Tibial nerve (tissue), 4 donors: ENCODE data around the gene PYCR2.

Source experiments
- EP300 ChIP-seq, 2 donors: sonication (generic); formaldehyde crosslinking; IDR thresholded peaks; one replicate each; pipeline ENCODE4 v1.6.1; 2017; ENCODE audit warnings: antibody characterized with exemption in 2 of 2, mild to moderate bottlenecking in 1 of 2
- POLR2A ChIP-seq, 2 donors: fragments of 450-650 bp; IDR thresholded peaks; one replicate each; pipeline ENCODE4 v1.6.1; 2017; ENCODE audit warnings: antibody characterized with exemption in 2 of 2, mild to moderate bottlenecking in 2 of 2, moderate library complexity in 2 of 2
- TF ChIP-seq, protein P1 (sequence below), 5 experiments: fragments of 200-600 bp in 3 of 5; fragments of 450-650 bp in 2 of 5; sonication (generic) in 3 of 5; IDR thresholded peaks; one replicate each; pipeline ENCODE4 v1.5.1; 2016 to 2019; ENCODE audit warnings: antibody characterized with exemption in 5 of 5, mild to moderate bottlenecking in 3 of 5, moderate library complexity in 2 of 5

DNA sequence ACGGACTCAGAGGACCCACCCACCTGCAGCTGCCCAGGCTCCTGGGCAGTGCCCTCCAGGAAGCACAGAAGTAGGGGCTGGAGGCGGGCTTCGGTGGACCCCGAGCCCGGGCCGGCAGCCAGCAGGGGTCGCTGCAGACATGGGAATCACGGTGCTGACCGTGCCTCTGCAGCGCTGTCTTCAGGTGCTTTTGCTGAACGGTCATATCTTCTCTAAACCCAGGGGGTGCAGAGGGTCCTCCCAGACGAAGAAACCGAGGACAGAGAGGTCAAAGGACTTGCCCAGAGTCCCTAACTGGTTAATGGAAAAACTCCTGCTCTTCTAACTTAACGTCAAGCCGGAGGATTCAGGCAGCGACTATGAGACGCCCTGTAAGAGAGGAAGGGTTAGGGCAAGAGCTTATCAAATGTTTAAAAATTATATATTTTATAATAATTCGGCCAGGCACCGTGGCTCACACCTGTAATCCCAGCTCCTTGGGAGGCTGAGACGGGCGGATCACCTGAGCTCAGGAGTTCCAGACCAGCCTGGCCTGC lies 38.5 kb upstream of the PYCR2 start:
- TF ChIP-seq EP300 (IDR thresholded peaks at IDR 0.05) (no peak), POLR2A (IDR thresholded peaks at IDR 0.05) (no peak)
- TF ChIP-seq, protein P1, sequence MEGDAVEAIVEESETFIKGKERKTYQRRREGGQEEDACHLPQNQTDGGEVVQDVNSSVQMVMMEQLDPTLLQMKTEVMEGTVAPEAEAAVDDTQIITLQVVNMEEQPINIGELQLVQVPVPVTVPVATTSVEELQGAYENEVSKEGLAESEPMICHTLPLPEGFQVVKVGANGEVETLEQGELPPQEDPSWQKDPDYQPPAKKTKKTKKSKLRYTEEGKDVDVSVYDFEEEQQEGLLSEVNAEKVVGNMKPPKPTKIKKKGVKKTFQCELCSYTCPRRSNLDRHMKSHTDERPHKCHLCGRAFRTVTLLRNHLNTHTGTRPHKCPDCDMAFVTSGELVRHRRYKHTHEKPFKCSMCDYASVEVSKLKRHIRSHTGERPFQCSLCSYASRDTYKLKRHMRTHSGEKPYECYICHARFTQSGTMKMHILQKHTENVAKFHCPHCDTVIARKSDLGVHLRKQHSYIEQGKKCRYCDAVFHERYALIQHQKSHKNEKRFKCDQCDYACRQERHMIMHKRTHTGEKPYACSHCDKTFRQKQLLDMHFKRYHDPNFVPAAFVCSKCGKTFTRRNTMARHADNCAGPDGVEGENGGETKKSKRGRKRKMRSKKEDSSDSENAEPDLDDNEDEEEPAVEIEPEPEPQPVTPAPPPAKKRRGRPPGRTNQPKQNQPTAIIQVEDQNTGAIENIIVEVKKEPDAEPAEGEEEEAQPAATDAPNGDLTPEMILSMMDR (IDR thresholded peaks at IDR 0.05) = peak in 2 of 5 experiments; percentile 44 to 57
